NK-92 treated with Interleukin-12 subunit alpha and Interleukin-12 subunit beta, amount 100 ng/mL, for 24 hours (cell line): ENCODE results near the gene FGD5.

Source experiments
- DNase-seq: peaks from one replicate; lab custom pipeline; 2025; lab: John Stamatoyannopoulos, UW

Gene FGD5

DNA sequence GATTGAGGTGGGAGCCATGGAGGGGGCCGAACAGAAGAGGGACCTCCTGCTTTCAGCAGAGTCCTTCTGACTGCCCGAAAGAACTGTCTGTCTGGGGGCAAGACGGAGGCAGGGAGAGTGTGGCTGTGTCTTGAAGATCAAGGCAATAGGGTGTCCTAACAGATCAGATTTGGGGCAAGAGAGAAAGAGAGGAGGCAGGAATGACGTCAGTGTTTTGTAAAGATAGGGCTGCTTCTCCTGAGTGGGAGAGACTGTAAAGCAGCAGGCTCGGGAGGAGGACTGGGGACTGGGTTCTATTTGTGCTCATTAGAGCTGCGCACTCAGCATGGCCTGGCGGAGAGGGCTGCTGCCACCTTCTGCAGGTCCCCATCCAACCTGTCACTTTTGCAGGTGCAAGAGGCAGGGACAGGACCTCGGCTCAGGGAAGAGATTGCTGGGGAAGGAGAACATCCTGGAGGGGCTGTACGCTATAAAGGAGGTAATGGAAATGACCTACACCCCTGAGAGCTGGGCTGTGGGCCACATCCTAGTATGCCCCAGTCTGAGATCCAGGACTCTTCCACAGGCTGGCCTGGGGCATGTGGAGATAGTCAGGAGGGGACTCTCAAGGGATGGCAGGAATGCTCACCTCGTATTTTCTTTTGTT lies 29.0 kb upstream of the FGD5 start:
- no peak for DNase-seq

GRCh38 chr3:14791343-14791945 lies 27.3 kb upstream of the FGD5 start:
- no peak for DNase-seq

- no peak for DNase-seq
These were observed 26.1 kb upstream of the FGD5 start for GRCh38 chr3:14792691-14793121.

- DNase-seq: no peak
These were observed 25.5 kb upstream of the FGD5 start for GRCh38 chr3:14793126-14793857.

DNA sequence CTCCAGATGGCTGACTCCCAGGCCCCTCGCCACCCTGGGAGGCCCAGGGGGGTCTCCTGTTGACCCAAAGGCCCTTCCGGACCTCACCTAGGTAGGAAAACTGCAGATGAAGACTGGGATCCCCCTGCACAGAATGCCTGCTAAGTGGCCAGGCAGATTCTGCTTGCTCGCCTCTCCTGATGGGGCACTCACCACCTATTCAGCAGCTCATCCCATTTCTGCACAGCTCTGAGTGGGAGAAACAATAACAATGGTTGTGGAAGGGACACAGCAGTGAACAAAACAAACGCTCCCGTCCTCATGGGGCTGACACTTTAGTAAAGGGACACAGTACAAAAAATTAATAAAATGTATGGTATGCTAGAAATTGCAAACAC lies 24.9 kb upstream of the FGD5 start:
- DNase-seq: no peak

- DNase-seq: no peak
These were observed 24.3 kb upstream of the FGD5 start for GRCh38 chr3:14794435-14794834.

DNA sequence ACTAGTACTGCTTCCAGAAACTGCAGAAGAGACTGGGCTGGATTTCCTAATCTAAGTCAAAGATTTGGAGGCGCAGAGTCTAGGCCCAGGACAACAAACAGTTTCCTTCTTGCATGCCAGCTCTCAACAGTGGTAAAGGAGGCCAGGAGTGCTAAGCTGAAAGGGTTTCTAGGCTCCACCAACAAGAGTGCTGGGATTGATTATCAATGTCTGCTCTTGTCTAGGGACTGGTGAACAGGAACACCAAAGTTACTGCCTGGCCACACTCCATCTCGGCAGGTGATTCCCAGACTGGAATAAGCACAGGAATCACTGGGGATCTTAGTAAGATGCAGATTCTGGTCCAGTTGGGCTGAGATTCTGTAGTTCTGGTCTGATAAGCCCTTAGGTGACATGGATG lies 22.8 kb upstream of the FGD5 start:
- DNase-seq: no peak

DNA sequence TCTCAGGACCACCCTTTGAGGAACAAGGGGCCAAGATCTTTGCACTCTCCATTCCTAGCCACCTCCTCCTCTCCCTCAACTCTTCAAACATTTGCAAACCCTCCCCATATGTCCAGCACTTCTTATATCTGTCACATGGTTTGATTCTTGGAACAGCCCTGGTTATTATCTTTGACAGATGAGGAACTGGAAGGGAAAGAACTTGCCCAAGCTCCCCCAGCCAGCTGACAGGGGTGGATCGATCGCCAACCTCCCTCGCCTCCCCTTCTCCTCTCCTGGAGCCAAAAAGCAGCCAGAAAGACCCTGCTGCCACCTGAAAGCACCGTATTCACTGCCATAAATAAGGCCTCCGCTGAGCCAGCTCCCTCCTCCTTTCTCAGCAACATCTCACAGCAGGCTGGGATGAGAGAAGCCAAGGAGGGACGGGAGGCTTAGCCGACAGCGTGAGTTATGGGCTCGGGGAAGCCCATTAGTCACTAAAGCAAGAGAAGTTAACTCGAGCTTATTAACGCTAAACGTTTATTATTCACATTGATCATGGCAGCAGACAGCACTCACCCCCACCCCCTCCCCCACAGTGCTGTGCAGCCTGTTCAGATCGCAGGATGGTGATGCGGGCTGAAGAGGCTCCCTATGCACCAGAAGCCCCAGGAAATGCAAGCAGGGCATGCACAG lies 22.2 kb upstream of the FGD5 start:
- DNase-seq: no peak

DNA sequence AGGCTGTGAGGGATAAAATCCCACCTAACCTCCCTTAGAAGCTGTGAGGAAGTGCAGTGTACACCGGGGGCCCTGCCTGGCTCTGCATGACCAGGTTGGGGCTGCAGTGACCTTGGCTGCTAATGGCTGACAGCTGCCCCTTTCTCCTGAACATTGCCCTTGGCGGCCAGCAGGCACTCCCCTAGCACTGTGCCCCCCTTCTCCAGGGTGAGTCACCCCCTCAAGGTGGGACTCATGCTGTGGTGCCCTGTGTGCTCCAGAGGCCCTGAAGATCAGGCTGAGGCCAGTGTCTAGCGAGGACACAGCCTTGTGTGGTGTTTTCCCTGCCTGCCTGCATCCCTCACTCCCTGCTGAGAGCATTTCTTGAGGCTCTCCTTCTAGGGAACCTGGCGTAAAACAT lies 21.0 kb upstream of the FGD5 start:
- DNase-seq: no peak

GRCh38 chr3:14798231-14798630 lies 20.5 kb upstream of the FGD5 start:
- no peak for DNase-seq

DNA sequence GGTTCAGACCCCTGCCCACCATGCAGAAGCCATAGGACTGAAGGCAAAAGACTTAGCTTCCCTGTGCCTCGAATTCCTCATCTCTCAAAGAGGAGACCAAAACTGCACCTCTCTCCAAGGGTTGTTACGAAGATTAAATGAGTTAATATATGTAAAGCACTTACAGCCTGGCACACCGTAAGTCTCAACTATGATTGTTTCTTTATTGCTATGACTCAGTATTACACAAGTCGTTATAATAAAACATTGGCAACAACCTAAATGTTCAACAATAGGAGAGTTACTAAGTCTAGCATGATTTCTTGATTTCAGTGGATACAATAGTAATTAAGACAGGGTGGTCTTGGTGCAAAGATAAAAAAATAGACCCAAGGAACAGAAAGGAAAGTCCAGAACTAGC lies 19.6 kb upstream of the FGD5 start:
- DNase-seq: no peak

DNA sequence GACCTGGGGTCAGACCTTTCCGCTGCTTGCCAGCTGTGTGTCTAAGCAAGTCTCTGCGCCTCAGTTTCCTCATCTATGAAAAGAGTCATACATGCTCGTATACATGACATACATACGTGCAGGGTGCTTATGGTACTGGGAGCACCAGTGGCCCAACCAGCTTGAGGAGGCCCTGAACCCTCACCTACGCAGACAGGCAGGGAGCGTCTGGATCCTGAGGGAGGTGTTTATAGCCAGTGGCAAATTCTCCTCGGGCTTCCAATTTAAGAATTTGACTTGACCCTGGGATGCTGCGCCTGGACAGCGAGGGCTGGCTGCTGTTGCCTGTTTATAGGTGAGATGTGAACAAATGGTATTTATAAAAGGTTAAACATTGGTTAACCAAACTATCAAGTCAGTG lies 17.7 kb upstream of the FGD5 start:
- DNase-seq: no peak

DNA sequence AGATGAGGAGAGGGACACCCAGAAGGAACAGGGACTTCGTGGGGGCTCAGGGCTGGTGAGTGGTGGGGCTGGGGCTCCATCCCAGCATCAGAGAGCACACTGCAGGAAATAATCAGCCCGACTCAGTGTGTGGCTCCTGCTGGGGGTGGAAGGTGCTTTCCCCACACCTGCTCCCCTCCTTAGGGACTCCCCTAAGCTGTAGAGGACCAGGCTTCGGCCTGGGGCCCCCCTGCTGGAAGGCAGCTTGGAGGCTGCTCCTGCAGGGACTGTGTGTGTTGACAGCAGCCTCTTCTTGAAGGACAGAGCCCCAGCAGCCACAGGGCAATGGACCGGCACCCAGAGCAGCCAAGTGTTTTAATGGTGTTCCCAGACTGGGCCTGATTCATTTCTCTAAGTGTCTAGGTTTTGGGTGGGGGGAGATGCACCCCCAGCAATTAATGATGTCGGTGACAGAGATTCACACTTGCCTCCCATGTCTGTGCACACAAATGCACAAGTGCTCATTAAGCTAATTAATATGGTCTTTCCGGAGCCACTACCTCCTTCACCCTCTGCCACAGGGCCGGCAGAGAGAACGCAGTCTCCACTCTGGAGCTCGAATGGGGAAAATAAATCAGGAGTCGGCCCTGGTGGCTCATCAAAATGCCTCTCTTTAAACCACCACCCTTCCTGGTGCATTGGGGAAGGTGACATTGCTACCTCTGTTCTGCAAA lies 16.9 kb upstream of the FGD5 start:
- no peak for DNase-seq

- no peak for DNase-seq
These were observed 16.4 kb upstream of the FGD5 start for GRCh38 chr3:14802381-14802731.

DNA sequence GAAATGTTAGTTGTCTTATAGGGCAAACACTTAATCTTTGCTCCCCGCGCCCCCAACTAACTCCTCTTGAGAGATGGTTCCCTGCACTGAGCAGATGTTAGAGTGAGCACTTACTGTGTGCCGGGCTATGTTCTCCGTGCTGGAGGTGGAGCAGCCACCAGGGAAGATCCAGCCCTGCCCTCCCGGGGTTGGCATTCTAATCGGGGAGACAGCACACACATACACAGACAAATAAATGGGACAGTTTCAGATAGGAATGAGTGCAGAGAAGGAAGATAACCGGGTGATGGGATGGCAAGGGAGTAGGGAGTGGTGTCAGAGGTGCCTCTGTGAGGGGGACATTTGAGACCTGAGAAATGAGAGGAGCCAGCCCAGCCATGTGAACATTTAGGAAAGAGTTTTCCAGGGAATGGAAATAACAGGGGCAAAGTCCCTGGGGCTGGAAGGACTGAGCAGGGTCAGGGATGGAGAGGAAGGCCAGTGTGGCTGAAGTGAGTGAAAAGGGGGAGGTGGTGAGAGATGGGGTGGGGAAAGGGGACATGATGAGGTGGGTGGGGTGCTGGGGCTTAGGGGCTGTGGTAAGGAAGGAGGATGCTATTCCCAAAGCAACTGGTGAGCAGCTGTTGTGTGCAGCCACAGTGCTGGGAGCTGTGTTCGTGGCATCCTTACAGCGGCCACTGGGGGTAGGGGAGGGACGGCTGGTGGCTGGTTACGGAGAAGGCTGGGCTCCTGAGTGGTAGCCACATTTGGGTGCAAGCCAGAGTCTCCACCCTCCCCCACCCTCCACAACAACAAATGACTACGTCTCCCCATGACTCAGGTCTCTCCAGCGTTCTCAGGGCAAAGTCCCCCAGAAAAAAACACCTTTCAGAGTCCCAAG lies 15.4 kb upstream of the FGD5 start:
- DNase-seq: no peak

DNA sequence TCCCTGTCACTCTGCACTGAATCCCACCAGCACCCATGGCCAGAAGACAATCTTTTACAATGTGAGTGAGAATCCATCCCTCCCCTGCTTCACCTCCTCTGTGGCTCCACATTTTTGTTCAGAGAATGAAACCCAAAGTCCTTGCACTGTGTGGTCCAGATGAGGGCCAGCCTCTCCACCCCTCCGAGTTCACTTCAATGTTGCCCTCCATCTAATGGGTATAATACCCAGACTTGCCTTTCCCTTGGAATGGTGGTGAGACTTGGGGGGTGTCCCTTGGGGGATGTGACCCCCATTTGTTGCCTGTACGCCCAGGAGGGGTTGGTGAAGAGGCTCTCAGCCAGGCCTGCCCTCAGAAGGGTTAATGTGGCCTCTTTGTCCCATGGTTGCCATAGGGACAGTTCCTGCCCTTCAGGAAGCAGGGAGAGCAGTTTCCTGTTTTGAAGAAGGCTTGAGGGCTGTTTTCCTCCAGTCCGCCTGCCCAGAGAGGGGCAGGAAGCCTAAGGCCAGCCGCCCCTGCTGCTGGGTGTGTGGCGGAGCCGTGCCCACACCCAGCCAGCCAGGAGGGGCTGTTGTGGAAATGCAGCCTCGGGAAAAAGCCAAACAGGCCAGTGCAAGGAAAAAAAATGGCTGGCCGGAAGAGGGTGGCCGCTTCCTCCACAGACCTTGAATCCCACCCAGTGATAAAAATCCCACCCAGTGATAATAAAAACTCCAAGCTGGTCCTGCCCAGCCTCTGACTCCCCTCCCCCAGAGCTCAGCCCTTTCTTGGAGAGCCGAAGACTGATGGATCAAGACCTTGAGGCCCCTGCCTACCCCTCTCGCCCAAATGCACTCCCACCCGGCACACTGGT lies 14.6 kb upstream of the FGD5 start:
- no peak for DNase-seq

DNA sequence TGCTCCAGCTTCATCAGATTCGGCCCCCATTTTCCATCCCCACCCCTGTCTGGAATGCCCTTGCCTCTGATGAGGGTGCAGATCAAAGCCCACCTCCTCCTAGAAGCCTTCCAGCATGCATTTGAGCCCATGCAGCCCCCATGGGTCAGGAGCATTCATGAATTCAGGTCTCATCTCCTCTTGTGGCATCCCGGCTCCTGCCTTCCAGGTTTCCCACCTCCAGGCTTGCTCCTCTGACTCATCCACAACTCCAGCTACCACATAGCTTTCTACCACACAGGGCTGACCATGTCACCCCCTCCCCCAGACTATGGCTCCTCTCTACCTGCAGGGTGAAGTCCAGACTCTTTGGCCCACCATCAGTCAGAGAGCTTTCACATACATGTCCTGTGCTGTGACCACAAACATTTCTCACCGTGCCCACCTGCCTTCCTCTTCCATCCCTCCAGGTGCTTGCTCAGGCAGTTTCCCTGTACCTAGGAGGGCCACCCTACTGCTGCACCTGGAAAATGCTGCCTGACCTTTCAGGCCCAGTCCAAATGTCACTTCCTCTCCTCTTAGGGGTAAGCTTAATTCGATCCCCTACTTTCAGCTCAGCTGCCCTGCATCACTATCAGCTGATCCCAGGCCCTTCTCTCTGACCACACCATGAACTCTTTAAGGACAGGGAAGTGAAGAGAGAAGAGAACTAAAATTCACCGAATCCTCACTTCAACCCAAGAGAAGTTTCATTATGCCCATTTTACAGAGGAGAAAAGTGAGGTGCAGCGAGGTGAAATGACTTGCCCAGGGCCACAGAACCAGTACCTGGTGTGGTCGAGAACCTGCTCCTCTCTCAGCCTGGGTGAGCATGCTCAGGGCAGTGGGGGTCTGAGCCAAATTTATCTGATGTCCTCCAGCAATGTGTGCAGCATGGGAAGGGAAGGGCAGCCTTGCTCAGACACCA lies 13.7 kb upstream of the FGD5 start:
- no peak for DNase-seq

DNA sequence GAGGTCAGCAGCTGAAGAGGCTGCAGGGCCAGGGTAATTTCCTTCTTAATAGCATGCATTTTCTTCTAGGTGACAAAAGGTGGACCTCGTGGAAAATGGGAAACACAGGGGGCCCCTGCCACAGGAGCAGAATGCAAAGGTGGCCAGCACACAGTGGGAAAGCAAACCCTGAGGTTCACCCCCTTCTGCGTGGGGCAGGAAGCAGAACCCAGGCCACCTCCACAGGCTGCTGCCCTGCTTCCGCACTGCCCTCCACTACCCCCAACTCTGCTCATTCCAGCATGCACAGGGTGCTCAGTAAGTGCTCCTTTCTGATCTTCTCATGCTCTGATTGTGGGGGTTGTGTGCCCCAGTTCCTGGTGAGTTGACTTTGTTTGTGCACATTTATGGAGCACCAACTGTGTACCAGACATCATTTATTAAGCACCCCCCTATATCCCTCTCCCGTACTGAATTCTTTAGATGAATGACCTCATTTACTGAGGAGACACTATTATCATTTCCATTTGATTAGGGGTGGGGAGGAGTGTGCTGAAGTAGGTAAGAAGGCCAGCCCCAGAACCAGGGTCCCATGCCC lies 12.7 kb upstream of the FGD5 start:
- DNase-seq: no peak
